Lung (tissue), 12 donors: ENCODE measurements around the gene C1QTNF6. TPM values are rescaled to one million over a fixed set of nuclear protein-coding genes. Genes with fewer than 3 reads are reported as not detected.

ENCODE experiments used
- ATAC-seq: fragments of 200-7000 bp; cut with Tn5 transposase; one replicate; pipeline ENCODE4 v1.9.1; 2020; ENCODE audit warnings: moderate number of reproducible peaks; ENCODE audit not compliant: insufficient read depth, low FRiP score
- DNase-seq, 3 donors: peaks; one replicate each; pipeline ENCODE4 v3.0.0-alpha.2; 2013 to 2017
- H3K27ac ChIP-seq, 2 donors: one replicate each; pipeline ENCODE4 v1.5.1; 2013; ENCODE audit warnings: mild to moderate bottlenecking in 2 of 2, moderate library complexity in 2 of 2, control low read depth in 1 of 2, inconsistent platforms in 1 of 2, low read depth in 1 of 2, low read length in 1 of 2
- H3K27me3 ChIP-seq, 3 donors: one replicate each; pipeline ENCODE4 v1.5.1; 2013; ENCODE audit warnings: low read length in 2 of 3; ENCODE audit not compliant: control insufficient read depth in 3 of 3, insufficient read depth in 3 of 3
- H3K36me3 ChIP-seq, 4 donors: one replicate each; pipeline ENCODE4 v1.5.1; 2013; ENCODE audit warnings: low read length in 4 of 4, mild to moderate bottlenecking in 1 of 4, moderate library complexity in 1 of 4; ENCODE audit not compliant: control insufficient read depth in 4 of 4, insufficient read depth in 4 of 4
- H3K4me1 ChIP-seq, 5 donors: one replicate each; pipeline ENCODE4 v1.5.1; 2013; ENCODE audit warnings: low read length in 5 of 5, mild to moderate bottlenecking in 2 of 5, moderate library complexity in 1 of 5; ENCODE audit not compliant: control insufficient read depth in 5 of 5, insufficient read depth in 5 of 5
- H3K4me3 ChIP-seq: one replicate; pipeline ENCODE4 v1.5.1; 2013; ENCODE audit warnings: mild to moderate bottlenecking, control low read depth, moderate library complexity
- H3K9ac ChIP-seq, 2 donors: one replicate each; pipeline ENCODE4 v1.5.1; 2013; ENCODE audit warnings: low read length in 2 of 2, control low read depth in 1 of 2; ENCODE audit not compliant: insufficient read depth in 1 of 2
- H3K9me3 ChIP-seq, 4 donors: one replicate each; pipeline ENCODE4 v1.5.1; 2013; ENCODE audit warnings: low read length in 3 of 4, mild to moderate bottlenecking in 1 of 4, moderate library complexity in 1 of 4; ENCODE audit not compliant: control insufficient read depth in 4 of 4, insufficient read depth in 3 of 4
- CTCF ChIP-seq: IDR thresholded peaks from 2 replicates; pipeline ENCODE4 v1.5.1; 2012; ENCODE audit warnings: mild to moderate bottlenecking; ENCODE audit errors: control extremely low read depth, extremely low read depth
- WGBS, 2 donors: extraction: QIAGEN DNeasy Blood & Tissue Kit; methylation state at CpG; one replicate each; pipeline ENCODE4 v1.1.7; 2013; 5-methylcytosine and 5-hydroxymethylcytosine counted together
- polyA plus RNA-seq, 2 donors: library from polyadenylated mRNA; stranded (reverse); fragments of 200-250 nt; gene quantifications; one replicate each; pipeline ENCODE4 v1.2.1, GENCODE V29; 2013
- total RNA-seq, 2 donors: library from RNA; depleted of rRNA in 1 of 2; stranded (reverse); fragments of >200 nt in 1 of 2; gene quantifications; one replicate each; pipeline ENCODE4 v1.2.1, GENCODE V29; 2014 to 2021
- donor health status: control.
- donor health status: control.
- donor health status: Bipolar disorder and iron deficiency.
- donor health status: healthy.
- donor health status: DM: yes; HTN: yes; CAD: no.

C1QTNF6 gene
- total and polyA plus RNA-seq, 4 donors = 3.8 to 14.0 (median 4.3) TPM

GRCh38 chr22:37218771-37219411, 30.8 kb upstream of the C1QTNF6 start:
- no peak for ATAC-seq
- Histone ChIP-seq H3K36me3 (no peaks in the 10 kb centered on the region), H3K4me3 (no peak overlapping the region), H3K27ac (no peak overlapping the region), H3K4me1 (no peaks in the 10 kb centered on the region), H3K27me3 (no peaks in the 10 kb centered on the region), H3K9ac (no peak overlapping the region), H3K9me3 (peaks cover 0 to 5% (median 0%) of the 10 kb centered on the region in 4 donors)
- 15 to 36% methylated on average over 7 of the region's 7 CpGs for WGBS, 2 donors
- no peak for DNase-seq
- no peak for TF ChIP-seq CTCF

- no peak for TF ChIP-seq CTCF
- no peak overlapping the region for H3K27ac ChIP-seq
- H3K27me3 ChIP-seq = no peaks in the 10 kb centered on the region
- WGBS, 2 donors = 76 to 79% methylated on average over 6 of the region's 6 CpGs
- H3K9me3 ChIP-seq = peaks cover 0 to 5% (median 0%) of the 10 kb centered on the region in 4 donors
- DNase-seq (no peak), ATAC-seq (no peak)
- H3K4me1 ChIP-seq = no peaks in the 10 kb centered on the region
- H3K9ac ChIP-seq = no peak overlapping the region
- H3K4me3 ChIP-seq = no peak overlapping the region
- no peaks in the 10 kb centered on the region for H3K36me3 ChIP-seq
Measured at GRCh38 chr22:37218399-37218770, 30.3 kb upstream of the C1QTNF6 start.

GRCh38 chr22:37215890-37216289, 27.8 kb upstream of the C1QTNF6 start:
- H3K27me3 ChIP-seq = peaks cover 0 to 3% (median 0%) of the 10 kb centered on the region in 3 donors
- TF ChIP-seq CTCF = no peak
- no peak for ATAC-seq

GRCh38 chr22:37214731-37215030, 26.6 kb upstream of the C1QTNF6 start:
- Histone ChIP-seq H3K9me3 (no peaks in the 10 kb centered on the region), H3K4me1 (peaks cover 0 to 5% (median 0%) of the 10 kb centered on the region in 5 donors), H3K27me3 (peaks cover 0 to 3% (median 0%) of the 10 kb centered on the region in 3 donors), H3K36me3 (no peaks in the 10 kb centered on the region), H3K9ac (no peak overlapping the region), H3K27ac (no peak overlapping the region), H3K4me3 (no peak overlapping the region)
- no peak for TF ChIP-seq CTCF
- 76 to 93% methylated on average over 13 of the region's 13 CpGs for WGBS, 2 donors
- DNase-seq = no peak
- ATAC-seq = no peak

More at GRCh38 chr22:37215890-37216289, 27.8 kb upstream of the C1QTNF6 start:
- no peaks in the 10 kb centered on the region for H3K9me3 ChIP-seq
- no peak overlapping the region for H3K9ac ChIP-seq
- H3K4me1 ChIP-seq = peaks cover 0 to 5% (median 0%) of the 10 kb centered on the region in 5 donors
- no peak overlapping the region for H3K4me3 ChIP-seq
- H3K27ac ChIP-seq = no peak overlapping the region
- DNase-seq = no peak
- no peaks in the 10 kb centered on the region for H3K36me3 ChIP-seq
- WGBS, 2 donors = 60 to 80% methylated on average over 9 of the region's 9 CpGs
